ENCODE results near the gene RAD51B.

RAD51B gene

GRCh38 chr14:67820428-67820971, 921 bp downstream of the RAD51B start:
- Histone ChIP-seq H3K36me3 (replicated peaks; ENCODE audit: insufficient read depth, low read length) (no peaks in the 10 kb centered on the region), H3K27ac (ENCODE audit: low read length) (no peak overlapping the region), H3K9me2 (replicated peaks; ENCODE audit: insufficient read depth, low read length) (no peaks in the 10 kb centered on the region), H4K20me1 (ENCODE audit: insufficient read depth, low read length) (no peaks in the 10 kb centered on the region), H3K79me2 (ENCODE audit: low read length) (peaks cover 5% of the 10 kb centered on the region), H3F3A (ENCODE audit: insufficient read depth, low read length) (peaks cover 4% of the 10 kb centered on the region; the same call in 1 of the 2 replicates), H3K9ac (ENCODE audit: low read length) (no peak overlapping the region), H3K4me2 (ENCODE audit: low read depth, low read length) (peak overlapping the region; percentile 79), H3K4me1 (ENCODE audit: low read length) (0 out of 2 replicates have a peak, but pooled peaks cover 4% of the 10 kb centered on the region), H3K9me3 (replicated peaks; ENCODE audit: insufficient read depth, low read length) (no peaks in the 10 kb centered on the region), H3K4me3 (ENCODE audit: low read length) (peak overlapping the region; percentile 82), H2AFZ (ENCODE audit: low read length) (peak overlapping the region; percentile 93), H3K27me3 (replicated peaks; ENCODE audit: insufficient read depth, low read length) (no peaks in the 10 kb centered on the region)
- no peak for DNase-seq
- TF ChIP-seq, protein P1, sequence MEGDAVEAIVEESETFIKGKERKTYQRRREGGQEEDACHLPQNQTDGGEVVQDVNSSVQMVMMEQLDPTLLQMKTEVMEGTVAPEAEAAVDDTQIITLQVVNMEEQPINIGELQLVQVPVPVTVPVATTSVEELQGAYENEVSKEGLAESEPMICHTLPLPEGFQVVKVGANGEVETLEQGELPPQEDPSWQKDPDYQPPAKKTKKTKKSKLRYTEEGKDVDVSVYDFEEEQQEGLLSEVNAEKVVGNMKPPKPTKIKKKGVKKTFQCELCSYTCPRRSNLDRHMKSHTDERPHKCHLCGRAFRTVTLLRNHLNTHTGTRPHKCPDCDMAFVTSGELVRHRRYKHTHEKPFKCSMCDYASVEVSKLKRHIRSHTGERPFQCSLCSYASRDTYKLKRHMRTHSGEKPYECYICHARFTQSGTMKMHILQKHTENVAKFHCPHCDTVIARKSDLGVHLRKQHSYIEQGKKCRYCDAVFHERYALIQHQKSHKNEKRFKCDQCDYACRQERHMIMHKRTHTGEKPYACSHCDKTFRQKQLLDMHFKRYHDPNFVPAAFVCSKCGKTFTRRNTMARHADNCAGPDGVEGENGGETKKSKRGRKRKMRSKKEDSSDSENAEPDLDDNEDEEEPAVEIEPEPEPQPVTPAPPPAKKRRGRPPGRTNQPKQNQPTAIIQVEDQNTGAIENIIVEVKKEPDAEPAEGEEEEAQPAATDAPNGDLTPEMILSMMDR (IDR thresholded peaks at IDR 0.05; ENCODE audit: low read length) = no peak
- TF ChIP-seq EZH2phosphoT487 (IDR thresholded peaks at IDR 0.05; ENCODE audit: low read length) = no peak
- no peak for TF ChIP-seq EZH2 (optimal IDR thresholded peaks at IDR 0.05; ENCODE audit: low read depth, low read length)

GRCh38 chr14:67821121-67821520, 1.5 kb downstream of the RAD51B start:
- Histone ChIP-seq H2AFZ (ENCODE audit: low read length) (no peak overlapping the region), H3K36me3 (replicated peaks; ENCODE audit: insufficient read depth, low read length) (no peaks in the 10 kb centered on the region), H3K9me3 (replicated peaks; ENCODE audit: insufficient read depth, low read length) (no peaks in the 10 kb centered on the region), H3K4me1 (ENCODE audit: low read length) (0 out of 2 replicates have a peak, but pooled peaks cover 4% of the 10 kb centered on the region), H3K27ac (ENCODE audit: low read length) (no peak overlapping the region), H3K9me2 (replicated peaks; ENCODE audit: insufficient read depth, low read length) (no peaks in the 10 kb centered on the region), H3K79me2 (ENCODE audit: low read length) (no peaks in the 10 kb centered on the region), H3F3A (ENCODE audit: insufficient read depth, low read length) (no peaks in the 10 kb centered on the region), H3K9ac (ENCODE audit: low read length) (no peak overlapping the region), H4K20me1 (ENCODE audit: insufficient read depth, low read length) (no peaks in the 10 kb centered on the region), H3K4me2 (ENCODE audit: low read depth, low read length) (no peak overlapping the region), H3K4me3 (ENCODE audit: low read length) (no peak overlapping the region), H3K27me3 (replicated peaks; ENCODE audit: insufficient read depth, low read length) (no peaks in the 10 kb centered on the region)
- DNase-seq = no peak
- TF ChIP-seq EZH2 (optimal IDR thresholded peaks at IDR 0.05; ENCODE audit: low read depth, low read length) (no peak), EZH2phosphoT487 (IDR thresholded peaks at IDR 0.05; ENCODE audit: low read length) (no peak)

- Histone ChIP-seq H3K79me2 (ENCODE audit: low read length) (no peaks in the 10 kb centered on the region), H3K9ac (ENCODE audit: low read length) (no peak overlapping the region), H3K4me1 (ENCODE audit: low read length) (no peaks in the 10 kb centered on the region), H3K36me3 (replicated peaks; ENCODE audit: insufficient read depth, low read length) (no peaks in the 10 kb centered on the region), H3K27ac (ENCODE audit: low read length) (no peak overlapping the region), H3K9me3 (replicated peaks; ENCODE audit: insufficient read depth, low read length) (no peaks in the 10 kb centered on the region), H3K9me2 (replicated peaks; ENCODE audit: insufficient read depth, low read length) (no peaks in the 10 kb centered on the region), H3K4me2 (ENCODE audit: low read depth, low read length) (no peak overlapping the region), H2AFZ (ENCODE audit: low read length) (no peak overlapping the region), H4K20me1 (ENCODE audit: insufficient read depth, low read length) (no peaks in the 10 kb centered on the region), H3K4me3 (ENCODE audit: low read length) (no peak overlapping the region), H3F3A (ENCODE audit: insufficient read depth, low read length) (no peaks in the 10 kb centered on the region), H3K27me3 (replicated peaks; ENCODE audit: insufficient read depth, low read length) (no peaks in the 10 kb centered on the region)
- no peak for TF ChIP-seq EZH2phosphoT487 (IDR thresholded peaks at IDR 0.05; ENCODE audit: low read length)
- no peak for DNase-seq
Measured at GRCh38 chr14:67831113-67831512, 11.5 kb downstream of the RAD51B start.

GRCh38 chr14:67833403-67833802, 13.8 kb downstream of the RAD51B start:
- Histone ChIP-seq H3K4me2 (ENCODE audit: low read depth, low read length) (no peak overlapping the region), H3K4me1 (ENCODE audit: low read length) (no peaks in the 10 kb centered on the region), H3K36me3 (replicated peaks; ENCODE audit: insufficient read depth, low read length) (no peaks in the 10 kb centered on the region), H3K9ac (ENCODE audit: low read length) (no peak overlapping the region), H3K79me2 (ENCODE audit: low read length) (no peaks in the 10 kb centered on the region), H3K27me3 (replicated peaks; ENCODE audit: insufficient read depth, low read length) (no peaks in the 10 kb centered on the region), H3K9me2 (replicated peaks; ENCODE audit: insufficient read depth, low read length) (no peaks in the 10 kb centered on the region), H3F3A (ENCODE audit: insufficient read depth, low read length) (no peaks in the 10 kb centered on the region), H4K20me1 (ENCODE audit: insufficient read depth, low read length) (no peaks in the 10 kb centered on the region), H3K27ac (ENCODE audit: low read length) (no peak overlapping the region), H3K4me3 (ENCODE audit: low read length) (no peak overlapping the region), H3K9me3 (replicated peaks; ENCODE audit: insufficient read depth, low read length) (no peaks in the 10 kb centered on the region), H2AFZ (ENCODE audit: low read length) (no peak overlapping the region)
- no peak for DNase-seq
- TF ChIP-seq EZH2phosphoT487 (IDR thresholded peaks at IDR 0.05; ENCODE audit: low read length) (no peak), EZH2 (optimal IDR thresholded peaks at IDR 0.05; ENCODE audit: low read depth, low read length) (no peak)
- TF ChIP-seq, protein P1 (IDR thresholded peaks at IDR 0.05; ENCODE audit: low read length) = no peak
